GM12865 (cell line): ENCODE data around the gene ZNF280B.

Experiments used
- DNase-seq: peaks from one replicate; pipeline ENCODE4 v3.0.0; 2010; ENCODE audit warnings: low read depth
- H3K4me3 ChIP-seq: 2 replicates; pipeline ENCODE4 v1.5.1; 2011; ENCODE audit warnings: mild to moderate bottlenecking, low read depth, low read length, control low read depth
- CTCF ChIP-seq: IDR thresholded peaks from 2 replicates; pipeline ENCODE4 v1.5.1; 2011; ENCODE audit warnings: low read length, control low read depth, low read depth, inconsistent platforms; ENCODE audit not compliant: insufficient read depth; ENCODE audit errors: missing control alignments

The ZNF280B gene

GRCh38 chr22:22458896-22459588 lies 49.5 kb downstream of the ZNF280B start:
- no peak overlapping the region for H3K4me3 ChIP-seq
- TF ChIP-seq CTCF, result no peak
- DNase-seq, result no peak

- TF ChIP-seq CTCF, result no peak
- DNase-seq, result no peak
These were observed 50.2 kb downstream of the ZNF280B start for GRCh38 chr22:22458387-22458786.

DNA sequence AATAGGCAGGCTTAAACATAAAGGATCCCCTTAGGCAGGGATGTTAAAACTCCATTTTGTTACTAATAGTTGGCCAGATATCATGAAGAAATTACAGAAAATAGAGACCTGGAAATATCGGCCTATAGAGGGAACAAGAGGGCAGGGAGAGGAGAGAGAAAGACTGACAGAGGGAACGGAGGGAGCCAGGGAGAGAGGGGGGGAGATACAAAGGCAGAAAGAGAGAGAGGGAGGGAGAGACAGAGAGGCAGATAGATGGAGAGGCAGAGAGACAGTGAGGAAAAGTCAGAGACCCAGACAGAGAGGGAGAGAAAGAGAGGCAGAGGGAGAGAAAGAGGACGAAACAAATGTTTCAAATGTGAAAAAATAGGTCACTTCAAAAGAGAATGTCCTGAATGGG lies 53.5 kb downstream of the ZNF280B start:
- H3K4me3 ChIP-seq, result no peak overlapping the region
- no peak for TF ChIP-seq CTCF
- DNase-seq, result no peak

More at GRCh38 chr22:22458387-22458786, 50.2 kb downstream of the ZNF280B start:
- no peak overlapping the region for H3K4me3 ChIP-seq

DNA sequence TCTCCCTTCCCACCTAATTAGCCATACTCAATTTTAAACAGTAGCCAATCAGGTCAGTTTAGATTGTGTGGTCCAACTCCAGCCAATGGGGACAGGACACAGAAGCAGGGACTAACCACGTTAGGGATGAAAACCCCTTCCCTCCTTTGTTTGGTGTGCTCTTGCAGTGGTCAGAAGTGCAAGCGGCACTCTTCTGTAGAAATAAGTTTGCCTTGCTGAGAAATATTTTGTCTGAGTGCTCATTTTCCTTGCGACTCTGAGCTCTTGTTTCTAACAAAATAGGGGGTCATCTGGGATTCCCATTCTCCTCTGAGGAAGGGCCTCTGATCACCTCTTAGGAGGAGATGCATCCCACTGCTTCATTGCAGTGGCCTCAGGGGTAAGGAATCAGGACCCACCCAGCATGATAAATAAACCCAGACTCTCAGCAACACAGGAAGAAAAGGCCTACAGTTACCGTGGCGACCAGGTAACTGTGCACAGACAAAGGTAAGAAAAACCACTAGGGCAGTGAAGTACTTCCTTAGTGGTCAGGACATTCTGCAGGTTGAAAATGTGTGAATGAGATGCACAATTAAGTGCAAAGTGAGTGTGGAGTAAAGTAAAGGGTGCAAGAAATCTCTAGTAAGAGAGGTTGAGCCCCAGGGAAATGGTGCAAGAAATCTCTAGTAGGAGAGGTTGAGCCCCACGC lies 55.4 kb downstream of the ZNF280B start:
- TF ChIP-seq CTCF, result no peak
- no peak overlapping the region for H3K4me3 ChIP-seq
- DNase-seq, result no peak

GRCh38 chr22:22452211-22452610 lies 56.3 kb downstream of the ZNF280B start:
- no peak for TF ChIP-seq CTCF
- no peak for DNase-seq
- H3K4me3 ChIP-seq, result no peak overlapping the region

DNA sequence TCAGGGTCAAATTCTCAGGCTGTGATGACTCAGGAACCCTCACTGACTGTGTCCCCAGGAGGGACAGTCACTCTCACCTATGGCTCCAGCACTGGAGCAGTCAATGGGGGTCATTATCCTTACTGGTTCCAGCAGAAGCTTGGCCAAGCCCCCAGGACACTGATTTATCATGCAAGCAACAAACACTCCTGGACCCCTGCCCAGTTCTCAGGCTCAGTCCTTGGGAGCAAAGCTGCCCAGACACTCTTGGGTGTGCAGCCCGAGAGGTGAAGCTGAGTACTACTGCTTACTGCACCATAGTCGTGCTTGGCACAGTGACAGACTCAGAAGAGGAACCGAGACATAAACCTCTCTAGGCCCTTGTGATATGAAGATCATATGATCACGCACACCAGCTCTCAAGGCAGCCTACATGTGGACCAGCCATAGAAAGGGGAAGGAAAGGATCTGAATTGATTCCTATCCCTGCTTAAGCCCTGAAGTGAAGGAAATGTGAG lies 58.2 kb downstream of the ZNF280B start:
- no peak overlapping the region for H3K4me3 ChIP-seq
- TF ChIP-seq CTCF, result no peak
- DNase-seq, result peak; percentile 77
